Activated naive CD8-positive, alpha-beta T cell treated with anti-CD3 and anti-CD28 coated beads, Interleukin-2, amount 50 U/mL, for 16 hours (primary cell): Measurements from ENCODE around the gene ATP6V1G1.

Source experiments
- DNase-seq: peaks from one replicate; pipeline ENCODE4 v3.0.0-alpha.2; 2020; ENCODE audit warnings: low read depth, low spot score

The ATP6V1G1 gene

GRCh38 chr9:114612272-114612923 lies 24.8 kb downstream of the ATP6V1G1 start:
- DNase-seq: no peak

- DNase-seq: no peak
Observed at GRCh38 chr9:114613087-114613486, 25.5 kb downstream of the ATP6V1G1 start.

- DNase-seq: no peak
Observed at GRCh38 chr9:114613919-114614318, 26.4 kb downstream of the ATP6V1G1 start.

- DNase-seq: no peak
Observed at GRCh38 chr9:114614373-114614772, 26.8 kb downstream of the ATP6V1G1 start.

- no peak for DNase-seq
Observed at GRCh38 chr9:114616684-114617520, 29.3 kb downstream of the ATP6V1G1 start.

GRCh38 chr9:114619191-114619761 lies 31.7 kb downstream of the ATP6V1G1 start:
- no peak for DNase-seq

- DNase-seq: no peak
Observed at GRCh38 chr9:114621561-114621960, 34.0 kb downstream of the ATP6V1G1 start.

- DNase-seq: no peak
Observed at GRCh38 chr9:114621975-114622609, 34.5 kb downstream of the ATP6V1G1 start.

GRCh38 chr9:114624677-114625076 lies 37.1 kb downstream of the ATP6V1G1 start:
- no peak for DNase-seq

GRCh38 chr9:114626415-114627020 lies 38.9 kb downstream of the ATP6V1G1 start:
- DNase-seq: no peak

GRCh38 chr9:114627553-114627952 lies 40.0 kb downstream of the ATP6V1G1 start:
- no peak for DNase-seq

GRCh38 chr9:114629563-114630090 lies 42.1 kb downstream of the ATP6V1G1 start:
- no peak for DNase-seq

- DNase-seq: no peak
Observed at GRCh38 chr9:114631166-114631565, 43.6 kb downstream of the ATP6V1G1 start.

GRCh38 chr9:114633438-114634089 lies 46.0 kb downstream of the ATP6V1G1 start:
- DNase-seq: no peak

- no peak for DNase-seq
Observed at GRCh38 chr9:114634387-114634786, 46.8 kb downstream of the ATP6V1G1 start.

- DNase-seq: no peak
Observed at GRCh38 chr9:114638404-114638803, 50.8 kb downstream of the ATP6V1G1 start.

GRCh38 chr9:114641967-114642366 lies 54.4 kb downstream of the ATP6V1G1 start:
- no peak for DNase-seq

- DNase-seq: no peak
Observed at GRCh38 chr9:114643001-114643400, 55.4 kb downstream of the ATP6V1G1 start.

- no peak for DNase-seq
Observed at GRCh38 chr9:114643896-114644295, 56.3 kb downstream of the ATP6V1G1 start.
